ENCODE results near the gene C21orf91.

Gene C21orf91

GRCh38 chr21:17819114-17819876 is at the start of gene C21orf91:
TSS of gene C21orf91 (minus strand) at chr21:17819356. CDS start at chr21:17818318, 1,038 bp downstream.
- peak; percentile 82 for DNase-seq (ENCODE audit: low read depth)

DNA sequence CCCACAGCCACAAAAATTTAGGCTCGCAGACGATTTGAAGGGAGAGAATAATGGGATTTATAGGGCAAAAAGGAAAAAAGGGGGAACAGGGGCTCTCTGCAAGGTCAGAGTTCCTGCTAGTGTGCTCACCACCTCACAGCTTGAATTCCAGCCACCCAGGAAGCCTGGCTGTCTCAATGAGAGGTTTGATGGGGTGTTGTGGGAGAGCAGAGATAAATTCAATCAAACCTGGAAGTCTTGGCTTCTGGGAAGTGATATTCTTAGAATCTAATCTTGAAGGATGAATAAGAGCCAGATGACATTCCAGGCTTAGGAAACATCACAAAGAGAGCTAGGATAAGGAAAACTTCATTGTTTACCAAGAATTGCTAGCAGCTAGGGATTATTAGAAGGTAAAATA is 47.4 kb upstream of the C21orf91 start:
- no peak for DNase-seq (ENCODE audit: low read depth)

DNA sequence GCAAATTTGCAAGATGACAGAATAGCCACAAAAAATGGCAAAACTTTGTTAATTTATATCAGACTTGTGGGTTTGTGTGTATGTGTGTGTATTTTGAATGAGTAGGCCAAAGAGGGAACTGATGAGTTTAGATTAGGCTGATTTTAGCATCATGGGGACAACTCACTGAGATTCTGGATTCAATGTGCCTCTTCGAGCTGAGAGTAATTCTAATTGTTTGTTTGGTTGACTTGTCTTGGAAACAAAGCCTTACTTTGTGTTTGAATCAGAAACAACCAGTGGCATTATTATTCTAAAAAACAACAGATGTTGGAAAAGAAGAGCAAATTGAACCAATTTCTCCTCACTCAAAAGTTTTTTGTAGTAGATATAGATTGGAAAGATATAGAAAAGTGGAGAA is 40.5 kb upstream of the C21orf91 start:
- DNase-seq (ENCODE audit: low read depth), result no peak

GRCh38 chr21:17858747-17859146 is 39.6 kb upstream of the C21orf91 start:
- no peak for DNase-seq (ENCODE audit: low read depth)

DNA sequence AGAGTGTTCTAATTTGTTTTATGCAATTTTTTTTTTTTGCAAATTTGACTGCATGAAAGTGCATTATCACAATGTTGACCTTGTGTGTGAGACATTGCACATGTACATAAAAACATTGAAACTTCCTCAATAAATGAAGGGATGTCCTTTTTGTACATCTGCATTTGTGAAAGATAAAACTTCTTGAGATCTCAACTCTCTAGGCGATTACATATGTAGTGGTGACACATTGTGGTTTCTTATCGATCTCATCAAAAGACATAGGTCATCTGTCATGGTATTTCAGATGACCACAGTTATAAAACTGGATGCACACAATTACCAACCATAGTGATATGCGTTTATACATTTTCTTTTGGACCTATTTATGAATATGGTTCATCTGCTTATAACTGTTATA is 35.6 kb upstream of the C21orf91 start:
- no peak for DNase-seq (ENCODE audit: low read depth)

GRCh38 chr21:17853393-17854275 is 34.5 kb upstream of the C21orf91 start:
- no peak for DNase-seq (ENCODE audit: low read depth)

DNA sequence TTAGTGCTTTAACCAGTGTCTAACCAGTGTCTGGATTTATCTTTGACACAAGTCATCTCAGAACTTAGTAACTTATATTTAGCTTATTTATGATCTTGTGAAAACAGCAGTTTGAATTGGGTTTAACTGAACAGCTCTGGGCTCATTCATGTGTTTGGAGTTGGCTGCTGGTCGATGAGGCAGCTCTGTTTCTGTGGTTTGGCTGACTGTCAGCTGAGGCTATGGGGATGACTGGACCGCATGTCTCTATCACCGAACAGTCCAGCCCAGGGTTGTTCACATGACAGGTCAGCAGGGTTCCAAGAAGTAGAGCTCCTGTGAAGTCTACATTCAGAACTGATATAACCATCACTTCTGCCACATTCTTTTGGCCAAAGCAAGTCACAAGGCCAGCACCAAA is 29.1 kb upstream of the C21orf91 start:
- no peak for DNase-seq (ENCODE audit: low read depth)

DNA sequence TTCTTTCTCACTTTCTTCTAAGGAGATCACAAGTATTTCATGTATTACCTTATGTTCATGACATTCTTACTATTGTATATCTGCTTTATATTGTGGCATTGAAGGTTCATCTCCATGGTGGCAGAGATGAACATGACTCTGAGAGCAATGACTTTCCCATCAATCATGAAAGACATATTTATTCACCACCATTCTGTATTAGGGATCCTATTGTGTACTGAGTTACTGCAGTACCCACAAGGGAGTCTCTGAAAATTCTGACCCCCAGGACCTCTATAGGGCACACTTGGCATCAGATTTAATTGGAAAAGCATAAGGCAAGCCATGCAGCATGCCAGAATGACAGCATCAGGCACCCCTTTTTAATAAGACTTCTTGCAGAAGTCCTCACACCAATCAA is 21.9 kb upstream of the C21orf91 start:
- no peak for DNase-seq (ENCODE audit: low read depth)

DNA sequence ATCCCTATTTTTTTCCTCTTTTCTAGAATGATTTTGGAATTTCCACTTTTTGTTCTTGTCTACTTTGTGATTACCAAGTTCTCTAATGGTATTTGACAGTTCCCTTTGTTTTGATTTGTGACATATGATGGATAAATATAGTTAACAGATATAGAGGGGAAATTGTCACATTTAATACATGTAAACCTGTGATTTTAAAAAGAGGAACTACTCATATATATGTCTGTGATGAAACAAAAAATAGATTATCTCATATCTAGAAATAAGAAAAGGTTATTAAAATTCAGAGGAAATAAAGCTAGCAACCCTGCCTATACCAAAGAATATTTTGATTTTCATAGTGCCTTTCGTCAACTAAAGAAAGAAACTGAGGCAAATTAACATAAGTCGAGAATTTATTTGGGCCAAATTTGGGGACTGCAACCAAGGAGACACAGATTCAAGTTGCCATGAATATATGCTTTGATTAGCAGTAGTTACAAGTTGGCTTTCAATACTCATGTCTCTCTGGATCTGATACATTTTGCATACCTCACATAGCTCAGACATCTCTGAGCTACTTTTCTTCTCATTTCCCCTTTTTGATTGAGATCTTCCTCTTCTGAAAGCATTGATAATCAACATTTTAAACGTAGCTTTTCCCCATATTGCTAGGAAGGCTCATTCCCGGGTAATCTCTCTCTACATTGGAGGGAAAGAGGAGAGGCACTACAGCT is 15.6 kb upstream of the C21orf91 start:
- DNase-seq (ENCODE audit: low read depth), result no peak

DNA sequence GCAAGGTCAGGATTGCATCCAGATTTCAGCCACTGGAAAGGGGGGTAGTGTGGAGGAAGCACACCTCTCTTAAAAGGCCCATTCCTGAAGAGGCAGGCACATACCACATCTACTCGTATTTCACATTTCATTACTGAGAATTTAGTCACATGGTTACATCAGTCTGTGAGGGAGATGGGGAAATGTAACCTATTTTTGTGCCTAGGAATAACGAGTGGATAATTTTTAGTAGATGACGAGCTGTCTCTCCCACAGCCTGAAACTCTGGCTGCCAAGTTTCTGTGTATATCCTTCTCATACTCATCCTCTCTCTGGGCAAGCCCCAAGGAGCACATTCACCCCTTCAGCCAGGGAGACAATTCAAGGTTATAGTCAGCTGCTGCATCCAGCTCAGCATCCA is 10.3 kb upstream of the C21orf91 start:
- no peak for DNase-seq (ENCODE audit: low read depth)

DNA sequence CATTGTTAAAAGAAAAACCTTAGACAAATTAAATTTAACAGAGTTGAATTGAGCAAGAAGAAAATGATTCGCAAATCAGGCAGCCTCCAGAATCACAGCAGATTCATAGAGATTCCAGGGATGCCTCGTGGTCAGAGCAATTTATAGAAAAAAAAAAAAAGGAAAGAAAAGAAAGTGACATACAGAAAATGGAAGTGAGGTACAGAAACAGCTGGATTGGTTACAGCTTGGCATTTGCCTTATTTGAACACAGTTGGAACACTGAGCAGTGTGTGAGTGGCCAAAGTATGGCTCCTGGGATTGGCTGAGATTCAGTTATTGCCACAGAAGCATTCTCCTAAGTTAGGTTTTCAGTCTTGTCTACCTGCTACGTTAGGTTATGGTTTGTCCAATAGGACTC is 9.1 kb upstream of the C21orf91 start:
- no peak for DNase-seq (ENCODE audit: low read depth)

DNA sequence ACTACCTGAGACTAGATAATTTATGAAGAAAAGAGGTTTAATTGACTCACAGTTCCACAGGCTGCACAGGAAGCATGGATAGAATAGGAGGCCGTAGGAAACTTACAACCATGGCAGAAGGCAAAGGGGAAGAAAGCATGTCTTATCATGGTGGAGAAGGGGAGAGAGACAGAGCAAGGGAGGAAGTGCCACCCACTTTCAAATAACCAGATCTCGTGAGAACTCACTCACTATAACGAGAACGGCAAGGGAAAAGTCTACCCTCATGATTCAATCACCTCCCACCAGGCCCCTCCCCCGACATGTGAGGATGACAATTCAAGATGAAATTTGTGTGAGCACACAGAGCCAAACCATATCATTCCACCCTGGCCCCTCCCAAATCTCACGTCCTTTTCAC is 4.7 kb upstream of the C21orf91 start:
- DNase-seq (ENCODE audit: low read depth), result no peak

DNA sequence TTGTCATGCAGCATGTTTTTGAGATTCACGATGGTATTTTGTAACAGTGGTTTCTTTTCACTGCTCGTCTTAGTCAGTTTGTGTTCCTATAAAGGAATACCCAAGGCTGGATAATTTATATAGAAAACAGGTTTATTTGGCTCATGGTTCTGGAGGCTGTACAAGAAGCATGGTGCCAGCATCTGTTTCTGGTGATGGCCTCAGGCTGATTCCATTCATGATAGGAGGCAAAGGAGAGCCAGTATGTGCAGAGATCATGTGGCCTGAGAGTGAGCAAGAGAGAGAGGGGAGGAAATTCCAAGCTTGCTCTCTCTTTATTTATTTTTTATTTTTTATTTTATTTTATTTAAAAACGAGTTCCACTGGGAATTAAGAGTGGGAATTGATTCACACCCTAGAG is 2.0 kb upstream of the C21orf91 start:
- DNase-seq (ENCODE audit: low read depth), result no peak

DNA sequence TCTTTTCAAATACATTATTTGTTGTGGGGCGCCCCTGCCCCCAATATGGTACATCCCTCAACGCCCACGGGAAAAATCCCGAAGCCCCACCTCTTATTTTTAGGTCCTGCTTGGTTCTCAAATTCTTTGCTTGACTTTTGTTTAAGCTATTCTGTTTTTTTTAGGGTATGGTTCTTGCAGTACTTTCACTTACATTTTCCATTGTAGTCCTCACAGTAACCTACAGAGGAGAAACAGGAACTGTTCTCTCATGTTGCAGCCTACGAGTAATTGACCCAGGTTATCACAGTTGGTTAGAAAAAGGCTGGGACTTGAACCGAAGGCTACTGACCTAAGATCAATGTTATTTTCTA is 697 bp upstream of the C21orf91 start:
- no peak for DNase-seq (ENCODE audit: low read depth)

GRCh38 chr21:17818186-17819113 is 706 bp downstream of the C21orf91 start:
- DNase-seq (ENCODE audit: low read depth), result no peak

GRCh38 chr21:17813353-17813752 is 5.8 kb downstream of the C21orf91 start:
- DNase-seq (ENCODE audit: low read depth), result no peak

- DNase-seq (ENCODE audit: low read depth), result no peak
Observed at GRCh38 chr21:17805966-17806365, 13.2 kb downstream of the C21orf91 start.

DNA sequence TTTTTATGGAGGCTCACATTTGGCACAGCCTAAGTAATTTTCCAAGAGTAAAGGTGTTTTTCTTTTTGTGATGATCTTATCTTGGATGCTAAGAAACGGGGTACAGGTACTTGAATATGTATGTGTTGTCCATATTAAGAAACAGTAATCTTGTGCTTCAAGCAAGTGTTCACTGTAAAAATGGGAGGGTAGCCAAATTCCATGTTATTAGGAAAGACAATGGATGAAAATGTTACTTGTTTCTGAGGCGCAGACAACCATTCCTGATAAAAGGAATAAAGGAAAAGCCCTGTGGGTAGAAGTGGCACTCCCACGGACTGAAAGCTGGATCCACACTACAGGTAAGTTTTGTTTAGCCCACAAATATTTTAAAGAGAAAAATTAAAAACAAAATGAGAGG is 15.6 kb downstream of the C21orf91 start:
- no peak for DNase-seq (ENCODE audit: low read depth)

DNA sequence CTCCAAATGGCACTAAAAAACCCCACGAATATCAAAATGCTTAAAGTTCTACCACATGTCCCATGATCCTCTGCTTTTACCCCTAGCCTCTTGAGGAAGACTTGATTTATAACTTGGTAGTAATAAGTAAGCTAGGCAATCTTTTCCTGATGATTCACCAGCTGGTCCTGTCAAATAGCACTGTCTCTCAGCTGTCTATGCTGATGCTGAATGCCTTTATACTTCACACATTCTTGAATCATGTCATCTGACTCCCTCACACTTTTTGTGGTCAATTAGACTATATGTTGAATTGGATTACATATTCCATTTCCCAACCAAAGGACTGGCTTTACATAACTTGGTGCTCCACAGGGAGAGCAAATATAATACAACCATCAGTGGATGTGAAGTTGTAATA is 16.6 kb downstream of the C21orf91 start:
- no peak for DNase-seq (ENCODE audit: low read depth)

- DNase-seq (ENCODE audit: low read depth), result no peak
Observed at GRCh38 chr21:17799414-17800164, 19.6 kb downstream of the C21orf91 start.

DNA sequence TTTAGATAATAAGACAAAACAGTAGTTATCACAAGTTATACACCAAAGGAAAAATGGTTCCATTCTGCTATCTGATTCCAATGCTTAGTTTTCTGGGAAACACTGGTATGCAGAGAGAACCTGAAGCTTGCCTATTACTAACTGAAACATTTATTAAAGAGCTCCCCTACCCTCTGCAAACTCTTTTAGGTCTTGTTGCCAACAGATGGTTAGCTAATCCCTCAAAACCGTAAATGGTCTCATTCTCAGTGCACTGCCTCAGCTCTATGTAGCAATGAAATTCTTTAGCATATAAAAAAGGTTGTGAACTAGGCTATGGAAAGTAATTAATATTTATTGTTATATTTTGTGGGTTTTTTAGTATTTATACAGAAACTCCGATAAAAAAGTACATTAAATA is 20.4 kb downstream of the C21orf91 start:
- no peak for DNase-seq (ENCODE audit: low read depth)
